ENCODE data around the gene PDHA1. TPM values are rescaled to one million over a fixed set of nuclear protein-coding genes. Genes with fewer than 3 reads are reported as not detected.

Gene PDHA1
- total and polyA plus RNA-seq, 12 donors: 50.7 to 329 (median 147) TPM

GRCh38 chrX:19373351-19373891 lies 29.7 kb downstream of the PDHA1 start:
- TF ChIP-seq POLR2A (IDR thresholded peaks at IDR 0.05): no peak
- TF ChIP-seq CTCF (IDR thresholded peaks at IDR 0.05): no peak
- intact Hi-C loops (cut with DNase I): loop anchor here in 1 of 2 donors (5.0 kb wide), 1 partner anchor 159 kb away; no protein-coding TSS in a partner anchor
- peaks cover 4 to 11% of the 10 kb centered on the region in 2 donors for H3K4me1 ChIP-seq (replicated peaks in 1 of 2)
- peak overlapping the region in 1 of 4 donors; percentile 15 for H3K4me3 ChIP-seq
- peak overlapping the region in 4 of 5 donors; percentile 49 to 86 (median 71) for H3K27ac ChIP-seq
- H3K36me3 ChIP-seq (replicated peaks in 1 of 2): no peaks in the 10 kb centered on the region
- 6 to 45% (median 29%) methylated on average over 4 to 23 of the region's 23 CpGs for WGBS, 4 donors
- no peaks in the 10 kb centered on the region for H3K9me3 ChIP-seq (replicated peaks in 1 of 3)
- DNase-seq: peak in 2 of 7 donors; percentile 23 to 24
- H3K27me3 ChIP-seq: no peaks in the 10 kb centered on the region

- 53 to 68% (median 61%) methylated on average over 8 of the region's 8 CpGs; no CpG with 5 or more reads in 1 of the 4 donors for WGBS, 4 donors
- Histone ChIP-seq H3K27me3 (peaks cover 2% of the 10 kb centered on the region), H3K36me3 (replicated peaks in 1 of 2) (no peaks in the 10 kb centered on the region), H3K9me3 (replicated peaks in 1 of 3) (no peaks in the 10 kb centered on the region), H3K4me1 (replicated peaks in 1 of 2) (peaks cover 4 to 11% of the 10 kb centered on the region in 2 donors), H3K4me3 (no peak overlapping the region), H3K27ac (peak overlapping the region in 1 of 5 donors; percentile 19)
- intact Hi-C loops (cut with DNase I): no loop called here
- TF ChIP-seq POLR2A (IDR thresholded peaks at IDR 0.05): no peak
- peak in 3 of 7 donors; percentile 16 to 30 (median 26) for DNase-seq
Observed at GRCh38 chrX:19375546-19375945, 31.8 kb downstream of the PDHA1 start.

GRCh38 chrX:19377799-19378198 lies 34.1 kb downstream of the PDHA1 start:
- H3K27ac ChIP-seq: no peak overlapping the region
- DNase-seq: no peak
- H3K36me3 ChIP-seq (replicated peaks in 1 of 2): no peaks in the 10 kb centered on the region
- H3K4me3 ChIP-seq: no peak overlapping the region
- peaks cover 4 to 11% of the 10 kb centered on the region in 2 donors for H3K4me1 ChIP-seq (replicated peaks in 1 of 2)
- WGBS, 4 donors: 87 to 91% (median 89%) methylated on average over 6 to 12 of the region's 12 CpGs
- H3K9me3 ChIP-seq (replicated peaks in 1 of 3): no peaks in the 10 kb centered on the region
- H3K27me3 ChIP-seq: peaks cover 6% of the 10 kb centered on the region
- intact Hi-C loops (cut with DNase I): no loop called here
- TF ChIP-seq CTCF (IDR thresholded peaks at IDR 0.05): no peak
- no peak for TF ChIP-seq POLR2A (IDR thresholded peaks at IDR 0.05)

- Histone ChIP-seq H3K4me1 (replicated peaks in 1 of 2) (no peaks in the 10 kb centered on the region), H3K9me3 (replicated peaks in 1 of 3) (no peaks in the 10 kb centered on the region), H3K4me3 (no peak overlapping the region), H3K27ac (peak overlapping the region in 1 of 5 donors; percentile 22), H3K36me3 (replicated peaks in 1 of 2) (no peaks in the 10 kb centered on the region), H3K27me3 (peaks cover 6% of the 10 kb centered on the region)
- DNase-seq: no peak
- intact Hi-C loops (cut with DNase I): no loop called here
- 72 to 87% (median 82%) methylated on average over 9 of the region's 9 CpGs for WGBS, 4 donors
- TF ChIP-seq CTCF (IDR thresholded peaks at IDR 0.05): no peak
- TF ChIP-seq POLR2A (IDR thresholded peaks at IDR 0.05): no peak
Observed at GRCh38 chrX:19381326-19381725, 37.6 kb downstream of the PDHA1 start.

Measured in adrenal gland (tissue), 12 donors.